Stimulated activated naive CD4-positive, alpha-beta T cell (primary cell): ENCODE measurements around the gene OR52I1.

Experiments
- DNase-seq, 6 experiments: peaks; one replicate each; lab custom pipeline; 2025; lab: John Stamatoyannopoulos, UW

OR52I1 gene

GRCh38 chr11:4615856-4616444, 22.1 kb downstream of the OR52I1 start:
- DNase-seq, result no peak

GRCh38 chr11:4619514-4619913, 25.7 kb downstream of the OR52I1 start:
- DNase-seq, result no peak

- DNase-seq, result peak in 3 of 6 experiments; percentile 3 to 19 (median 15)
Observed at GRCh38 chr11:4626207-4627099, 32.6 kb downstream of the OR52I1 start.

- no peak for DNase-seq
Observed at GRCh38 chr11:4636136-4636535, 42.3 kb downstream of the OR52I1 start.

GRCh38 chr11:4636962-4637661, 43.3 kb downstream of the OR52I1 start, which contains the start of gene OR51D1:
TSS of gene OR51D1 (plus strand) at chr11:4637477. CDS start at chr11:4639791, 2,314 bp downstream.
- peak; percentile 1 to 59 (median 46) for DNase-seq

GRCh38 chr11:4637662-4638047, 43.8 kb downstream of the OR52I1 start:
- no peak for DNase-seq

- DNase-seq, result no peak
Observed at GRCh38 chr11:4639931-4640330, 46.1 kb downstream of the OR52I1 start.

GRCh38 chr11:4641501-4641900, 47.7 kb downstream of the OR52I1 start:
- no peak for DNase-seq

GRCh38 chr11:4642043-4642442, 48.2 kb downstream of the OR52I1 start:
- DNase-seq, result no peak

GRCh38 chr11:4643076-4643475, 49.2 kb downstream of the OR52I1 start:
- no peak for DNase-seq

- DNase-seq, result no peak
Observed at GRCh38 chr11:4643682-4644081, 49.8 kb downstream of the OR52I1 start, which contains the start of gene OR51E1. TSS of gene OR51E1 (plus strand) at chr11:4643982. CDS start at chr11:4652527, 8,545 bp downstream.

GRCh38 chr11:4644233-4644632, 50.4 kb downstream of the OR52I1 start:
- no peak for DNase-seq
